T-cell (primary cell): ENCODE data around the gene HS6ST1. TPM values are rescaled to one million over a fixed set of nuclear protein-coding genes. Genes with fewer than 3 reads are reported as not detected.

Source experiments
- ATAC-seq, 4 experiments: fragments of 200-7000 bp in 3 of 4; fragments of 150-1000 bp in 1 of 4; cut with Tn5 transposase; replicated peaks in 1 of 4; 1 replicate in 3 of 4; 2 replicates in 1 of 4; pipeline ENCODE4 v1.10.0; 2021; ENCODE audit warnings: moderate library complexity in 3 of 4, mild to moderate bottlenecking in 2 of 4, moderate number of reproducible peaks in 1 of 4
- CTCF ChIA-PET, 2 donors: fragments of 300-600 bp; sonication (Branson Sonifier 250); formaldehyde crosslinking; loops; one replicate each; lab custom pipeline; 2022; ENCODE audit warnings: antibody characterized with exemption in 2 of 2; lab: Charles Lee
- POLR2A ChIA-PET, 2 donors: fragments of 300-600 bp; sonication (Branson Sonifier 250); formaldehyde crosslinking; loops; one replicate each; lab custom pipeline; 2022; ENCODE audit warnings: antibody characterized with exemption in 2 of 2; lab: Charles Lee
- DNase-seq, 35 experiments: peaks; one replicate each; pipeline versions ENCODE4 v3.0.0 to v3.0.0-alpha.2; 2013 to 2023
- H3K27ac ChIP-seq: one replicate; pipeline ENCODE4 v1.5.1; 2013; ENCODE audit warnings: low read length
- H3K27me3 ChIP-seq, 2 experiments: replicated peaks in 1 of 2; 1 replicate in 1 of 2; 2 replicates in 1 of 2; pipeline versions ENCODE4 v1.6.1 to v1.7.0; 2013; ENCODE audit warnings: low read length in 1 of 2, mixed read lengths in 1 of 2; ENCODE audit not compliant: control insufficient read depth in 2 of 2, insufficient read depth in 2 of 2; ENCODE audit errors: extremely low read depth in 1 of 2
- H3K36me3 ChIP-seq, 2 donors: 1 replicate in 1 of 2; 2 replicates in 1 of 2; pipeline versions ENCODE4 v1.6.1 to v1.7.0; 2013; ENCODE audit warnings: low read length in 1 of 2; ENCODE audit not compliant: control insufficient read depth in 2 of 2, insufficient read depth in 1 of 2; ENCODE audit errors: extremely low read depth in 1 of 2
- H3K4me1 ChIP-seq, 2 experiments: 1 replicate in 1 of 2; 2 replicates in 1 of 2; pipeline versions ENCODE4 v1.6.1 to v1.7.0; 2013; ENCODE audit warnings: low read length in 2 of 2, mixed read lengths in 1 of 2; ENCODE audit not compliant: insufficient read depth in 2 of 2, control insufficient read depth in 1 of 2; ENCODE audit errors: extremely low read depth in 1 of 2
- H3K4me3 ChIP-seq, 2 donors: 1 replicate in 1 of 2; 2 replicates in 1 of 2; pipeline versions ENCODE4 v1.5.1 to v1.7.0; 2013; ENCODE audit warnings: mild to moderate bottlenecking in 2 of 2, low read length in 1 of 2, moderate library complexity in 1 of 2; ENCODE audit not compliant: control insufficient read depth in 1 of 2; ENCODE audit errors: extremely low read depth in 1 of 2
- H3K9me3 ChIP-seq: 2 replicates; pipeline ENCODE4 v1.7.0; 2013
- H3K27ac Mint-ChIP-seq, 2 donors: one replicate each; pipeline ENCODE4 v1.8.0; 2020 to 2021; ENCODE audit warnings: mild to moderate bottlenecking in 2 of 2, mixed read lengths in 2 of 2
- H3K27me3 Mint-ChIP-seq, 2 donors: one replicate each; pipeline ENCODE4 v1.8.0; 2021 to 2022; ENCODE audit warnings: mixed read lengths in 2 of 2
- H3K36me3 Mint-ChIP-seq: one replicate; pipeline ENCODE4 v1.8.0; 2021; ENCODE audit warnings: mixed read lengths
- H3K4me1 Mint-ChIP-seq, 3 donors: one replicate each; pipeline ENCODE4 v1.8.0; 2020 to 2022; ENCODE audit warnings: mixed read lengths in 3 of 3, mild to moderate bottlenecking in 1 of 3
- H3K4me3 Mint-ChIP-seq, 3 donors: one replicate each; pipeline ENCODE4 v1.8.0; 2020 to 2022; ENCODE audit warnings: mild to moderate bottlenecking in 3 of 3, mixed read lengths in 3 of 3, moderate library complexity in 3 of 3
- H3K9me3 Mint-ChIP-seq, 3 donors: one replicate each; pipeline ENCODE4 v1.8.0; 2020 to 2022; ENCODE audit warnings: mixed read lengths in 3 of 3
- WGBS: methylation state at CpG from one replicate; pipeline ENCODE4 v1.1.5; 2013; ENCODE audit warnings: missing lambda C conversion rate; ENCODE audit not compliant: insufficient coverage; 5-methylcytosine and 5-hydroxymethylcytosine counted together
- total RNA-seq, 35 experiments: library from RNA in 6 of 35; stranded (reverse) in 6 of 35; fragments of 120-200 nt in 1 of 35; gene quantifications; one replicate each; pipeline versions ENCODE4 v1.2.1 to v1.2.4 and lab custom pipeline; 2013 to 2026

The HS6ST1 gene
- total RNA-seq, 5 donors from 2014 or later (not counting 1 experiment from before 2014, with no cell fraction given), result 7.6 to 15.6 (median 15.4) TPM

- 100% methylated on average over 2 of the region's 8 CpGs for WGBS
- ChIA-PET CTCF (no interaction called here), POLR2A (no interaction called here)
- ATAC-seq, result no peak
- DNase-seq, result no peak
- H3K4me3 ChIP-seq, result no peak overlapping the region
- H3K9me3 ChIP-seq, result no peaks in the 10 kb centered on the region
- H3K36me3 ChIP-seq, result no peaks in the 10 kb centered on the region
- Mint-ChIP-seq H3K9me3 (no peaks in the 10 kb centered on the region), H3K27me3 (no peaks in the 10 kb centered on the region), H3K36me3 (no peaks in the 10 kb centered on the region), H3K4me3 (no peak overlapping the region), H3K27ac (no peak overlapping the region), H3K4me1 (no peaks in the 10 kb centered on the region)
- H3K27ac ChIP-seq, result no peak overlapping the region
- H3K4me1 ChIP-seq, result no peaks in the 10 kb centered on the region
- peaks cover 0 to 6% of the 10 kb centered on the region in 2 experiments for H3K27me3 ChIP-seq
Observed at GRCh38 chr2:128219891-128220290, 98.8 kb downstream of the HS6ST1 start.

GRCh38 chr2:128217671-128218070 is 101.0 kb downstream of the HS6ST1 start:
- ChIA-PET POLR2A (no interaction called here), CTCF (no interaction called here)
- no peaks in the 10 kb centered on the region for H3K36me3 ChIP-seq
- H3K27me3 ChIP-seq, result peaks cover 0 to 6% of the 10 kb centered on the region in 2 experiments
- no peak overlapping the region for H3K4me3 ChIP-seq
- DNase-seq (no peak), ATAC-seq (no peak)
- Mint-ChIP-seq H3K4me1 (no peaks in the 10 kb centered on the region), H3K27me3 (no peaks in the 10 kb centered on the region), H3K36me3 (no peaks in the 10 kb centered on the region), H3K4me3 (no peak overlapping the region), H3K27ac (no peak overlapping the region), H3K9me3 (no peaks in the 10 kb centered on the region)
- H3K27ac ChIP-seq, result no peak overlapping the region
- 44% methylated on average over 3 of the region's 4 CpGs for WGBS
- no peaks in the 10 kb centered on the region for H3K4me1 ChIP-seq
- no peaks in the 10 kb centered on the region for H3K9me3 ChIP-seq

- ChIA-PET CTCF (no interaction called here), POLR2A (no interaction called here)
- H3K4me3 Mint-ChIP-seq, result no peak overlapping the region
- H3K9me3 ChIP-seq, result no peaks in the 10 kb centered on the region
- H3K27ac ChIP-seq, result no peak overlapping the region
- H3K27me3 ChIP-seq, result peaks cover 0 to 12% of the 10 kb centered on the region in 2 experiments
- H3K9me3 Mint-ChIP-seq, result no peaks in the 10 kb centered on the region
- no peaks in the 10 kb centered on the region for H3K36me3 Mint-ChIP-seq
- peak in 2 of 35 experiments; percentile 14 to 63 for DNase-seq
- no peaks in the 10 kb centered on the region for H3K27me3 Mint-ChIP-seq
- H3K4me1 Mint-ChIP-seq, result no peaks in the 10 kb centered on the region
- no peak overlapping the region for H3K27ac Mint-ChIP-seq
- no peaks in the 10 kb centered on the region for H3K36me3 ChIP-seq
- 28% methylated on average over 3 of the region's 10 CpGs for WGBS
- H3K4me3 ChIP-seq, result no peak overlapping the region
- no peaks in the 10 kb centered on the region for H3K4me1 ChIP-seq
- ATAC-seq, result no peak
Observed at GRCh38 chr2:128215897-128216642, 102.6 kb downstream of the HS6ST1 start.

Other genes with a start within 250 kb of the HS6ST1 start
- 10 to 100 TPM; 46.0 to 50.8 (median 48.4) TPM for gene UGGT1, start 227.7 kb downstream of the HS6ST1 start, total RNA-seq